ENCODE measurements around the gene SORCS2. TPM values are rescaled to one million over a fixed set of nuclear protein-coding genes. Genes with fewer than 3 reads are reported as not detected.

Gene SORCS2
- polyA plus RNA-seq, 1 donor from 2014 or later: 1.0 TPM

GRCh38 chr4:7675612-7676320, 483.4 kb downstream of the SORCS2 start:
- TF ChIP-seq EZH2 (IDR thresholded peaks at IDR 0.05; ENCODE audit: borderline replicate concordance, insufficient read depth, low read length, poor library complexity, severe bottlenecking) (no peak), RAD21 (conservative IDR thresholded peaks at IDR 0.05) (no peak), REST (IDR thresholded peaks at IDR 0.05; ENCODE audit: borderline replicate concordance) (no peak), SMC3 (conservative IDR thresholded peaks at IDR 0.05; ENCODE audit: poor library complexity) (no peak), EP300 (conservative IDR thresholded peaks at IDR 0.05; ENCODE audit: poor library complexity, severe bottlenecking) (no peak), CTCF (IDR thresholded peaks at IDR 0.05; ENCODE audit: poor library complexity, severe bottlenecking) (no peak), MXI1 (conservative IDR thresholded peaks at IDR 0.05; ENCODE audit: poor library complexity, severe bottlenecking) (no peak), TAF1 (IDR thresholded peaks at IDR 0.05; ENCODE audit: low read depth) (no peak), POLR2AphosphoS5 (IDR thresholded peaks at IDR 0.05) (no peak)
- H2AFZ ChIP-seq (ENCODE audit: low read depth, low read length): no peak overlapping the region
- no peaks in the 10 kb centered on the region for H3K79me2 ChIP-seq (replicated peaks; ENCODE audit: insufficient read depth, low read length)
- no peaks in the 10 kb centered on the region for H3K9me3 ChIP-seq (ENCODE audit: low read length)
- H3K9ac ChIP-seq (ENCODE audit: low read length): no peak overlapping the region
- no peaks in the 10 kb centered on the region for H4K20me1 ChIP-seq (ENCODE audit: insufficient read depth)
- H3K27me3 ChIP-seq (ENCODE audit: insufficient read depth, low read depth, low read length): no peaks in the 10 kb centered on the region
- no peak overlapping the region for H3K4me3 ChIP-seq (ENCODE audit: low read length)
- H3K4me2 ChIP-seq (ENCODE audit: low read length): no peak overlapping the region
- no peaks in the 10 kb centered on the region for H3K9me2 ChIP-seq (ENCODE audit: insufficient read depth, low read length)
- no peak overlapping the region for H3K27ac ChIP-seq (ENCODE audit: low read length)
- no peaks in the 10 kb centered on the region for H3K36me3 ChIP-seq (ENCODE audit: insufficient read depth, low read length)
- no peaks in the 10 kb centered on the region for H3F3A ChIP-seq (ENCODE audit: insufficient read depth, low read length, poor library complexity, severe bottlenecking)

GRCh38 chr4:7676398-7676922, 484.1 kb downstream of the SORCS2 start:
- no peak overlapping the region for H2AFZ ChIP-seq (ENCODE audit: low read depth, low read length)
- H3K36me3 ChIP-seq (ENCODE audit: insufficient read depth, low read length): no peaks in the 10 kb centered on the region
- no peak overlapping the region for H3K9ac ChIP-seq (ENCODE audit: low read length)
- TF ChIP-seq POLR2AphosphoS5 (IDR thresholded peaks at IDR 0.05) (no peak), TAF1 (IDR thresholded peaks at IDR 0.05; ENCODE audit: low read depth) (no peak), EZH2 (IDR thresholded peaks at IDR 0.05; ENCODE audit: borderline replicate concordance, insufficient read depth, low read length, poor library complexity, severe bottlenecking) (no peak), CTCF (IDR thresholded peaks at IDR 0.05; ENCODE audit: poor library complexity, severe bottlenecking) (no peak), RAD21 (conservative IDR thresholded peaks at IDR 0.05) (no peak)
- H3F3A ChIP-seq (ENCODE audit: insufficient read depth, low read length, poor library complexity, severe bottlenecking): no peaks in the 10 kb centered on the region
- no peak overlapping the region for H3K27ac ChIP-seq (ENCODE audit: low read length)
- no peaks in the 10 kb centered on the region for H3K9me3 ChIP-seq (ENCODE audit: low read length)
- no peak overlapping the region for H3K4me2 ChIP-seq (ENCODE audit: low read length)
- no peaks in the 10 kb centered on the region for H4K20me1 ChIP-seq (ENCODE audit: insufficient read depth)
- H3K4me3 ChIP-seq (ENCODE audit: low read length): no peak overlapping the region
- no peaks in the 10 kb centered on the region for H3K9me2 ChIP-seq (ENCODE audit: insufficient read depth, low read length)
- no peaks in the 10 kb centered on the region for H3K27me3 ChIP-seq (ENCODE audit: insufficient read depth, low read depth, low read length)
- H3K79me2 ChIP-seq (replicated peaks; ENCODE audit: insufficient read depth, low read length): no peaks in the 10 kb centered on the region

Measured in neural cell (in vitro differentiated cells).